T-cell (primary cell): ENCODE data around the gene HMGCL. TPM values are rescaled to one million over a fixed set of nuclear protein-coding genes. Genes with fewer than 3 reads are reported as not detected.
"Not testable (repeated sequence)": the region's sequence is repeated elsewhere in the genome, so short reads cannot be mapped to it uniquely, and the experiment has no call there.

Experiments used
- ATAC-seq, 4 experiments: fragments of 200-7000 bp in 3 of 4; fragments of 150-1000 bp in 1 of 4; cut with Tn5 transposase; replicated peaks in 1 of 4; 1 replicate in 3 of 4; 2 replicates in 1 of 4; pipeline ENCODE4 v1.10.0; 2021; ENCODE audit warnings: moderate library complexity in 3 of 4, mild to moderate bottlenecking in 2 of 4, moderate number of reproducible peaks in 1 of 4
- CTCF ChIA-PET, 2 donors: fragments of 300-600 bp; sonication (Branson Sonifier 250); formaldehyde crosslinking; loops; one replicate each; lab custom pipeline; 2022; ENCODE audit warnings: antibody characterized with exemption in 2 of 2; lab: Charles Lee
- POLR2A ChIA-PET, 2 donors: fragments of 300-600 bp; sonication (Branson Sonifier 250); formaldehyde crosslinking; loops; one replicate each; lab custom pipeline; 2022; ENCODE audit warnings: antibody characterized with exemption in 2 of 2; lab: Charles Lee
- DNase-seq, 35 experiments: peaks; one replicate each; pipeline versions ENCODE4 v3.0.0 to v3.0.0-alpha.2; 2013 to 2023
- H3K27ac ChIP-seq: one replicate; pipeline ENCODE4 v1.5.1; 2013; ENCODE audit warnings: low read length
- H3K27me3 ChIP-seq, 2 experiments: replicated peaks in 1 of 2; 1 replicate in 1 of 2; 2 replicates in 1 of 2; pipeline versions ENCODE4 v1.6.1 to v1.7.0; 2013; ENCODE audit warnings: low read length in 1 of 2, mixed read lengths in 1 of 2; ENCODE audit not compliant: control insufficient read depth in 2 of 2, insufficient read depth in 2 of 2; ENCODE audit errors: extremely low read depth in 1 of 2
- H3K36me3 ChIP-seq, 2 donors: 1 replicate in 1 of 2; 2 replicates in 1 of 2; pipeline versions ENCODE4 v1.6.1 to v1.7.0; 2013; ENCODE audit warnings: low read length in 1 of 2; ENCODE audit not compliant: control insufficient read depth in 2 of 2, insufficient read depth in 1 of 2; ENCODE audit errors: extremely low read depth in 1 of 2
- H3K4me1 ChIP-seq, 2 experiments: 1 replicate in 1 of 2; 2 replicates in 1 of 2; pipeline versions ENCODE4 v1.6.1 to v1.7.0; 2013; ENCODE audit warnings: low read length in 2 of 2, mixed read lengths in 1 of 2; ENCODE audit not compliant: insufficient read depth in 2 of 2, control insufficient read depth in 1 of 2; ENCODE audit errors: extremely low read depth in 1 of 2
- H3K4me3 ChIP-seq, 2 donors: 1 replicate in 1 of 2; 2 replicates in 1 of 2; pipeline versions ENCODE4 v1.5.1 to v1.7.0; 2013; ENCODE audit warnings: mild to moderate bottlenecking in 2 of 2, low read length in 1 of 2, moderate library complexity in 1 of 2; ENCODE audit not compliant: control insufficient read depth in 1 of 2; ENCODE audit errors: extremely low read depth in 1 of 2
- H3K9me3 ChIP-seq: 2 replicates; pipeline ENCODE4 v1.7.0; 2013
- H3K27ac Mint-ChIP-seq, 2 donors: one replicate each; pipeline ENCODE4 v1.8.0; 2020 to 2021; ENCODE audit warnings: mild to moderate bottlenecking in 2 of 2, mixed read lengths in 2 of 2
- H3K27me3 Mint-ChIP-seq, 2 donors: one replicate each; pipeline ENCODE4 v1.8.0; 2021 to 2022; ENCODE audit warnings: mixed read lengths in 2 of 2
- H3K36me3 Mint-ChIP-seq: one replicate; pipeline ENCODE4 v1.8.0; 2021; ENCODE audit warnings: mixed read lengths
- H3K4me1 Mint-ChIP-seq, 3 donors: one replicate each; pipeline ENCODE4 v1.8.0; 2020 to 2022; ENCODE audit warnings: mixed read lengths in 3 of 3, mild to moderate bottlenecking in 1 of 3
- H3K4me3 Mint-ChIP-seq, 3 donors: one replicate each; pipeline ENCODE4 v1.8.0; 2020 to 2022; ENCODE audit warnings: mild to moderate bottlenecking in 3 of 3, mixed read lengths in 3 of 3, moderate library complexity in 3 of 3
- H3K9me3 Mint-ChIP-seq, 3 donors: one replicate each; pipeline ENCODE4 v1.8.0; 2020 to 2022; ENCODE audit warnings: mixed read lengths in 3 of 3
- WGBS: methylation state at CpG from one replicate; pipeline ENCODE4 v1.1.5; 2013; ENCODE audit warnings: missing lambda C conversion rate; ENCODE audit not compliant: insufficient coverage; 5-methylcytosine and 5-hydroxymethylcytosine counted together
- total RNA-seq, 35 experiments: library from RNA in 6 of 35; stranded (reverse) in 6 of 35; fragments of 120-200 nt in 1 of 35; gene quantifications; one replicate each; pipeline versions ENCODE4 v1.2.1 to v1.2.4 and lab custom pipeline; 2013 to 2026

HMGCL gene
- total RNA-seq, 5 donors from 2014 or later (not counting 1 experiment from before 2014, with no cell fraction given), result 14.5 to 39.0 (median 32.9) TPM

- CTCF ChIA-PET, H3K27me3 ChIP-seq, H3K4me3 ChIP-seq, H3K9me3 Mint-ChIP-seq, ATAC-seq, H3K27ac ChIP-seq, H3K4me3 Mint-ChIP-seq, H3K9me3 ChIP-seq, H3K27ac Mint-ChIP-seq, H3K27me3 Mint-ChIP-seq, POLR2A ChIA-PET, DNase-seq: not testable (repeated sequence)
- Histone ChIP-seq H3K4me1 (peaks cover 12 to 19% of the 10 kb centered on the region in 2 experiments), H3K36me3 (peaks cover 12 to 46% of the 10 kb centered on the region in 2 donors)
- 100% methylated on average over 2 of the region's 11 CpGs for WGBS
- H3K4me1 Mint-ChIP-seq, result peaks cover 29 to 32% (median 31%) of the 10 kb centered on the region in 3 donors
- peaks cover 48% of the 10 kb centered on the region for H3K36me3 Mint-ChIP-seq
Observed at GRCh38 chr1:23783141-23783540, 42.1 kb downstream of the HMGCL start.

GRCh38 chr1:23779826-23780371 lies 45.3 kb downstream of the HMGCL start:
- no peak for ATAC-seq
- peaks cover 34 to 44% (median 43%) of the 10 kb centered on the region in 3 donors for H3K4me1 Mint-ChIP-seq
- no peaks in the 10 kb centered on the region for H3K9me3 ChIP-seq
- H3K4me3 ChIP-seq, result no peak overlapping the region
- POLR2A ChIA-PET, result interaction anchor here in 1 of 2 donors (0.5 to 0.9 kb wide), 4 partner anchors 16 to 653 kb away, joined by 3 to 5 read pairs (median 3); no protein-coding TSS in a partner anchor
- no peak for DNase-seq
- H3K4me1 ChIP-seq, result peaks cover 16 to 31% of the 10 kb centered on the region in 2 experiments
- WGBS, result no CpG with 5 or more reads among the region's 3 CpGs
- no peaks in the 10 kb centered on the region for H3K9me3 Mint-ChIP-seq
- H3K27me3 Mint-ChIP-seq, result no peaks in the 10 kb centered on the region
- peaks cover 0 to 21% of the 10 kb centered on the region in 2 donors for H3K36me3 ChIP-seq
- H3K36me3 Mint-ChIP-seq, result peaks cover 19% of the 10 kb centered on the region
- CTCF ChIA-PET, result interaction anchor here (0.6 to 2.7 kb wide), 7 partner anchors 9 to 408 kb away, joined by 3 to 10 read pairs (median 3); partner anchors contain the start of genes GALE (in 1 of the 2) and LYPLA2 (in 1 of the 2)
- peak overlapping the region; percentile 86 to 93 (median 88) for H3K4me3 Mint-ChIP-seq
- no peaks in the 10 kb centered on the region for H3K27me3 ChIP-seq
- peak overlapping the region; percentile 61 to 65 for H3K27ac Mint-ChIP-seq
- H3K27ac ChIP-seq, result no peak overlapping the region

- Histone ChIP-seq H3K27me3 (no peaks in the 10 kb centered on the region), H3K4me3 (peak within 1 kb of the TSS; percentile 70 to 93), H3K27ac (peak within 1 kb of the TSS; percentile 72), H3K4me1 (peaks cover 16 to 31% of the 10 kb centered on the region in 2 experiments), H3K36me3 (peaks cover 0 to 10% of the 10 kb centered on the region in 2 donors), H3K9me3 (no peaks in the 10 kb centered on the region)
- ChIA-PET POLR2A (interaction anchor here (0.6 to 1.1 kb wide), 7 partner anchors 10 to 186 kb away, joined by 3 to 6 read pairs (median 4); no protein-coding TSS in a partner anchor), CTCF (interaction anchor here (0.5 to 2.7 kb wide), 6 partner anchors 10 to 1194 kb away, joined by 5 to 10 read pairs (median 6); partner anchors contain the start of gene LYPLA2 (in 1 of the 2))
- H3K27ac Mint-ChIP-seq, result peak within 1 kb of the TSS; percentile 89 to 93
- peaks cover 30 to 50% (median 49%) of the 10 kb centered on the region in 3 donors for H3K4me1 Mint-ChIP-seq
- peak within 1 kb of the TSS; percentile 86 to 93 (median 88) for H3K4me3 Mint-ChIP-seq
- peaks cover 14% of the 10 kb centered on the region for H3K36me3 Mint-ChIP-seq
- under 1% methylated on average over 68 of the region's 91 CpGs for WGBS
- DNase-seq (peak; percentile 59 to 89 (median 73)), ATAC-seq (peak; percentile 84 to 86 (median 86))
- H3K27me3 Mint-ChIP-seq, result no peaks in the 10 kb centered on the region
- no peaks in the 10 kb centered on the region for H3K9me3 Mint-ChIP-seq
Observed at GRCh38 chr1:23777979-23778814, 47.0 kb downstream of the HMGCL start, which contains the start of gene PITHD1. Gene PITHD1 (plus strand): TSS chr1:23778418. CDS start chr1:23778516, 98 bp downstream.

GRCh38 chr1:23776217-23776616 lies 49.0 kb downstream of the HMGCL start:
- ChIA-PET CTCF (interaction anchor here in 1 of 2 donors (1.8 kb wide), 1 partner anchor 140 kb away, joined by 5 read pairs; no protein-coding TSS in a partner anchor), POLR2A (no interaction called here)
- H3K36me3 Mint-ChIP-seq, result peaks cover 9% of the 10 kb centered on the region
- Histone ChIP-seq H3K27ac (no peak overlapping the region), H3K9me3 (no peaks in the 10 kb centered on the region), H3K27me3 (no peaks in the 10 kb centered on the region), H3K4me1 (peaks cover 16 to 27% of the 10 kb centered on the region in 2 experiments), H3K36me3 (peaks cover 0 to 5% of the 10 kb centered on the region in 2 donors), H3K4me3 (no peak overlapping the region)
- peaks cover 32 to 50% (median 48%) of the 10 kb centered on the region in 3 donors for H3K4me1 Mint-ChIP-seq
- 40% methylated on average over 1 of the region's 2 CpGs for WGBS
- ATAC-seq (no peak), DNase-seq (no peak)
- no peaks in the 10 kb centered on the region for H3K9me3 Mint-ChIP-seq
- peak overlapping the region; percentile 4 to 88 (median 6) for H3K4me3 Mint-ChIP-seq
- H3K27me3 Mint-ChIP-seq, result no peaks in the 10 kb centered on the region
- no peak overlapping the region for H3K27ac Mint-ChIP-seq

GRCh38 chr1:23774174-23774880 lies 50.9 kb downstream of the HMGCL start:
- POLR2A ChIA-PET, result no interaction called here
- whole genome bisulfite sequencing, result 65% methylated on average over 2 of the region's 6 CpGs
- no peak overlapping the region for H3K4me3 Mint-ChIP-seq
- peak overlapping the region in 1 of 2 donors; percentile 23 for H3K27ac Mint-ChIP-seq
- Histone ChIP-seq H3K4me1 (peaks cover 10 to 22% of the 10 kb centered on the region in 2 experiments), H3K27me3 (no peaks in the 10 kb centered on the region), H3K4me3 (no peak overlapping the region), H3K9me3 (no peaks in the 10 kb centered on the region), H3K36me3 (peaks cover 5 to 6% of the 10 kb centered on the region in 2 donors), H3K27ac (no peak overlapping the region)
- H3K4me1 Mint-ChIP-seq, result peaks cover 21 to 38% (median 36%) of the 10 kb centered on the region in 3 donors
- H3K27me3 Mint-ChIP-seq, result no peaks in the 10 kb centered on the region
- ATAC-seq (no peak), DNase-seq (no peak)
- H3K36me3 Mint-ChIP-seq, result no peaks in the 10 kb centered on the region
- H3K9me3 Mint-ChIP-seq, result no peaks in the 10 kb centered on the region
- CTCF ChIA-PET, result interaction anchor here in 1 of 2 donors (0.5 kb wide), 1 partner anchor 76 kb away, joined by 4 read pairs; no protein-coding TSS in a partner anchor
